IPS DF 19.7 (cell line): Measurements from ENCODE around the gene CA12.
"Not testable (repeated sequence)": the region's sequence is repeated elsewhere in the genome, so short reads cannot be mapped to it uniquely, and the experiment has no call there.

ENCODE experiments used
- DNase-seq: peaks from one replicate; pipeline ENCODE4 v3.0.0-alpha.2; 2013; ENCODE audit warnings: low read depth, low spot score

Gene CA12

GRCh38 chr15:63381301-63382204 is at the start of gene CA12:
Gene CA12 (minus strand): TSS chr15:63381846. CDS start chr15:63381720, 126 bp downstream.
- DNase-seq, result no peak

GRCh38 chr15:63430766-63431451 is 49.3 kb upstream of the CA12 start:
- no peak for DNase-seq

GRCh38 chr15:63426552-63426951 is 44.9 kb upstream of the CA12 start:
- DNase-seq, result no peak

- DNase-seq, result no peak
Observed at GRCh38 chr15:63425426-63425985, 43.9 kb upstream of the CA12 start.

- DNase-seq, result no peak
Observed at GRCh38 chr15:63422891-63423590, 41.4 kb upstream of the CA12 start.

GRCh38 chr15:63421433-63421832 is 39.8 kb upstream of the CA12 start:
- no peak for DNase-seq

- DNase-seq, result no peak
Observed at GRCh38 chr15:63420333-63420747, 38.7 kb upstream of the CA12 start.

GRCh38 chr15:63418811-63419210 is 37.2 kb upstream of the CA12 start:
- no peak for DNase-seq

GRCh38 chr15:63417721-63418120 is 36.1 kb upstream of the CA12 start:
- no peak for DNase-seq

- DNase-seq, result not testable (repeated sequence)
Observed at GRCh38 chr15:63417274-63417673, 35.6 kb upstream of the CA12 start.

GRCh38 chr15:63414474-63415120 is 33.0 kb upstream of the CA12 start:
- DNase-seq, result no peak

- DNase-seq, result no peak
Observed at GRCh38 chr15:63412551-63412950, 30.9 kb upstream of the CA12 start.

GRCh38 chr15:63411866-63412265 is 30.2 kb upstream of the CA12 start:
- no peak for DNase-seq

- DNase-seq, result no peak
Observed at GRCh38 chr15:63409179-63409578, 27.5 kb upstream of the CA12 start.

- no peak for DNase-seq
Observed at GRCh38 chr15:63408524-63408923, 26.9 kb upstream of the CA12 start.

GRCh38 chr15:63407612-63408011 is 26.0 kb upstream of the CA12 start:
- DNase-seq, result no peak

GRCh38 chr15:63405683-63406390 is 24.2 kb upstream of the CA12 start:
- no peak for DNase-seq

- DNase-seq, result no peak
Observed at GRCh38 chr15:63405159-63405558, 23.5 kb upstream of the CA12 start.

- DNase-seq, result no peak
Observed at GRCh38 chr15:63403254-63403945, 21.8 kb upstream of the CA12 start.
